MCF 10A (cell line): ENCODE measurements around the gene TOGARAM2. TPM values are rescaled to one million over a fixed set of nuclear protein-coding genes. Genes with fewer than 3 reads are reported as not detected.

Experiments
- BruUV-seq: library from RNA; stranded (reverse); fragments of 400-500 nt; replicated peaks from 2 replicates; lab custom pipeline; 2021; lab: Mats Ljungman, UMichigan
- CTCF ChIA-PET: fragments of 300-600 bp; sonication (Branson Sonifier 250); formaldehyde crosslinking; extraction: SDS; loops from one replicate; lab custom pipeline; 2021; ENCODE audit warnings: antibody characterized with exemption, inconsistent platforms; lab: Yijun Ruan, JAX
- POLR2A ChIA-PET: fragments of 300-600, 350-650 bp; sonication (Branson Sonifier 250); formaldehyde crosslinking; extraction: SDS; loops from one replicate; lab custom pipeline; 2020; ENCODE audit warnings: antibody characterized with exemption, inconsistent platforms; lab: Yijun Ruan, JAX
- DNase-seq: peaks from one replicate; pipeline ENCODE4 v3.0.0-alpha.2; 2018; ENCODE audit not compliant: unreplicated experiment
- H3K27ac Mint-ChIP-seq: one replicate; pipeline ENCODE4 v1.8.0; 2022; ENCODE audit warnings: mild to moderate bottlenecking, low read depth, mixed read lengths; ENCODE audit not compliant: unreplicated experiment
- H3K27me3 Mint-ChIP-seq: one replicate; pipeline ENCODE4 v1.8.0; 2022; ENCODE audit warnings: mixed read lengths; ENCODE audit not compliant: insufficient read depth, unreplicated experiment
- H3K36me3 Mint-ChIP-seq: one replicate; pipeline ENCODE4 v1.8.0; 2022; ENCODE audit warnings: mild to moderate bottlenecking, moderate library complexity, mixed read lengths; ENCODE audit not compliant: insufficient read depth, unreplicated experiment
- H3K4me1 Mint-ChIP-seq: one replicate; pipeline ENCODE4 v1.8.0; 2022; ENCODE audit warnings: mixed read lengths; ENCODE audit not compliant: insufficient read depth, unreplicated experiment
- H3K4me3 Mint-ChIP-seq: one replicate; pipeline ENCODE4 v1.8.0; 2022; ENCODE audit warnings: mild to moderate bottlenecking, moderate library complexity, mixed read lengths; ENCODE audit not compliant: unreplicated experiment
- H3K9me3 Mint-ChIP-seq: one replicate; pipeline ENCODE4 v1.8.0; 2022; ENCODE audit warnings: mixed read lengths; ENCODE audit not compliant: unreplicated experiment
- intact Hi-C: fragments of 100-400 bp; cut with micrococcal nuclease; formaldehyde crosslinking; loops from 2 replicates; pipeline ENCODE4 v1.14.1; 2022
- total RNA-seq: library from RNA; stranded (reverse); gene quantifications from 2 replicates; pipeline ENCODE4 v1.2.3, GENCODE V29; 2022
- TF ChIP-seq, protein P1 (sequence below): fragments of 200-600 bp; IDR thresholded peaks from one replicate; pipeline ENCODE4 v1.8.0; 2022; ENCODE audit warnings: antibody characterized with exemption, mild to moderate bottlenecking; ENCODE audit not compliant: unreplicated experiment

The TOGARAM2 gene
- total RNA-seq, 1 experiment from 2014 or later: 0.16 TPM

DNA sequence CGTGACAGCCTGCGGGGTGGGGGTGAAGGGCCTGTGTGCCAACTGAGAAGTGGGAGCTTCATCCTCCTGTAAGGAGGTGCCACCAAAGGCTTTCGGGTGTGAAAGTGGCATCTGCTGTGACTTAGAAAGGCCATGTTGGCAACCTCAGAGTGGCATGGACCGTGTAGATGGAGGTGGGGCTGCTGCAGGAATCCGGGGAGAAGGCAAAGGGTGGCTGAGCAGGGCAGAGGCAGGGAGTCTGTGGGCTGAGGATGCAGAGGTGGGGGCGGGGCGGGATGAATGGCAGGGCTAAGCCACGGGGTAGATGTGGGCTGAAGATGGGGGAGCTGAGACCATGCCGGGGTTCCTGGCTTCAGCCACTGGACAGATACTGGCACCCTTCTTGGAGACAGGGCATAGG lies 28.2 kb downstream of the TOGARAM2 start:
- TF ChIP-seq, protein P1, sequence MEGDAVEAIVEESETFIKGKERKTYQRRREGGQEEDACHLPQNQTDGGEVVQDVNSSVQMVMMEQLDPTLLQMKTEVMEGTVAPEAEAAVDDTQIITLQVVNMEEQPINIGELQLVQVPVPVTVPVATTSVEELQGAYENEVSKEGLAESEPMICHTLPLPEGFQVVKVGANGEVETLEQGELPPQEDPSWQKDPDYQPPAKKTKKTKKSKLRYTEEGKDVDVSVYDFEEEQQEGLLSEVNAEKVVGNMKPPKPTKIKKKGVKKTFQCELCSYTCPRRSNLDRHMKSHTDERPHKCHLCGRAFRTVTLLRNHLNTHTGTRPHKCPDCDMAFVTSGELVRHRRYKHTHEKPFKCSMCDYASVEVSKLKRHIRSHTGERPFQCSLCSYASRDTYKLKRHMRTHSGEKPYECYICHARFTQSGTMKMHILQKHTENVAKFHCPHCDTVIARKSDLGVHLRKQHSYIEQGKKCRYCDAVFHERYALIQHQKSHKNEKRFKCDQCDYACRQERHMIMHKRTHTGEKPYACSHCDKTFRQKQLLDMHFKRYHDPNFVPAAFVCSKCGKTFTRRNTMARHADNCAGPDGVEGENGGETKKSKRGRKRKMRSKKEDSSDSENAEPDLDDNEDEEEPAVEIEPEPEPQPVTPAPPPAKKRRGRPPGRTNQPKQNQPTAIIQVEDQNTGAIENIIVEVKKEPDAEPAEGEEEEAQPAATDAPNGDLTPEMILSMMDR: no peak
- no peaks in the 10 kb centered on the region for H3K36me3 Mint-ChIP-seq
- no TSS peak for BruUV-seq
- H3K4me3 Mint-ChIP-seq: no peak overlapping the region
- no peak for DNase-seq
- H3K27ac Mint-ChIP-seq: no peak overlapping the region
- ChIA-PET POLR2A (no interaction called here), CTCF (no interaction called here)
- intact Hi-C loops: no loop called here
- no peaks in the 10 kb centered on the region for H3K9me3 Mint-ChIP-seq
- no peaks in the 10 kb centered on the region for H3K27me3 Mint-ChIP-seq
- no peaks in the 10 kb centered on the region for H3K4me1 Mint-ChIP-seq

DNA sequence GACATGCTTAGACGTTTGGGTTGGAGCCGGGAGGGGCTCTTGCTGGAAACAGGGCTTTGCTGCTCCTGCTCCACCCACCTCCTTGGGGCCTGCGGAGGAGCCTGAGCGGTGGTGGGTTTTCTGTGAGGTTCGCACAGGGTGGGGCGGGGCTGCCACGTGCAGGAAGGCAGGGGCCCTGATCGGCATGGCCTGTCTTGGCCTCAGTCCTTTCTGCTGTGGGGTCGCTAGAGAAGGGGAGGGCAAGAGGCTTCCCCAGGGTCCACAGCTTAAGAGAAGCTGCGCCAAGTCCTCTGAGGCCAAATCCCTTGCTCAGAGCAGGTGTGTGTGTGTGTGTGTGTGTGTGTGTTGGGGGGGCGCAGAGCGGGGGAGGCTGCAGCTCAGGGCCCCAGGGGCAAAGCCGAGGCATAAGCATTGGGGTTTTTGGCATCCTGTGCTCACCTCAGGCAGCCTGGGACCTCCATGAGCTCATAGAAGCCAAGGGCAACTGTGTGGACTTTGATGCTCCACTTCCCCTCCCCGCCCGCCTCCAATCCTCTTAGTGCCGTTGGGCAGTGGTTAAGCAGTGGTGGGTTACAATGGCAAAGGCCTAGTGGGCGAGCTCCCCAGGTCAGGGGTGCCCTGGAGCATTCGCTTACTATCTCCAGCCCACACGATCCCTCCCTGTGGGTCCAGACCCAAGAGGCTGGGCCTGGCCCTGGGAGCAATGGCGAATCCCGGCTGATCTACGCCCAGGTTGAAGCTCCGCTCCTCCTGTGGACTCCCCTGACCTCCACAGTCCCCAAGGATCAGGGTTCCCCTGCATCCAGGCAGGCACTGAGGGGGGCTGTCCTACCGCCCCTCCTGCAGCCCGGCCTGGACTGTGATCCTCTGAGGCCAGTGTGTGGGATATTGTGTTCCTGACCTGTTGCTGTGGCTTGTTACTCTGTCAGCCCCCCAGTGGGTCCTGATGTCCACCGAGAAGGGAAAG lies 28.9 kb downstream of the TOGARAM2 start:
- BruUV-seq: no TSS peak
- DNase-seq: no peak
- H3K9me3 Mint-ChIP-seq: no peaks in the 10 kb centered on the region
- ChIA-PET POLR2A (no interaction called here), CTCF (interaction anchor here (0.6 to 1.1 kb wide), 3 partner anchors 17 to 51 kb away, joined by 3 to 5 read pairs (median 4); no protein-coding TSS in a partner anchor)
- H3K4me3 Mint-ChIP-seq: no peak overlapping the region
- no peaks in the 10 kb centered on the region for H3K27me3 Mint-ChIP-seq
- H3K27ac Mint-ChIP-seq: no peak overlapping the region
- TF ChIP-seq, protein P1: no peak
- H3K4me1 Mint-ChIP-seq: no peaks in the 10 kb centered on the region
- no peaks in the 10 kb centered on the region for H3K36me3 Mint-ChIP-seq
- intact Hi-C loops: no loop called here

DNA sequence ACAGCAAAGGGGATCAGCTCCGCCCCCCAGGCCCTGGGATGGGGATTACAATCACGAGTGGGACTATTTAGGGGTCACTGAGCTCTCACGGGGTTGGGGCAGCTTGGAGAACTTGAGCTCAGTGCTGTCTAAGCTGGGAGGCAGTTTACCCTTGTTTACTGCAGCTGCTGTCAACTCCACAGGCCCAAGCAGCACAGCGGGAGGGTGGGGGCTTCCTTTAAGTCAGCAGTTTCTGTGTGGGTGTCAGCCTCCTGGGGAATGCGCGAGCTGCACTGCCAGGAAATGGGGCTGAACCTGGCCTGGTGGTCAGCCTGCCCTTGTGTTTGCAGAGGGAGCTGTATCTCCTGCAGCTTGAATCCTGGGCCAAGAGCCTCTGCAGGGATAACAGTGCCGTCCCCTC lies 29.8 kb downstream of the TOGARAM2 start:
- POLR2A ChIA-PET: interaction anchor here (0.6 kb wide), 1 partner anchor 326 kb away, joined by 3 read pairs; no protein-coding TSS in a partner anchor
- no peaks in the 10 kb centered on the region for H3K36me3 Mint-ChIP-seq
- H3K27me3 Mint-ChIP-seq: no peaks in the 10 kb centered on the region
- H3K9me3 Mint-ChIP-seq: no peaks in the 10 kb centered on the region
- BruUV-seq: no TSS peak
- TF ChIP-seq, protein P1: no peak
- H3K27ac Mint-ChIP-seq: no peak overlapping the region
- no peak for DNase-seq
- CTCF ChIA-PET: interaction anchor here (0.6 to 1.1 kb wide), 4 partner anchors 16 to 205 kb away, joined by 3 to 5 read pairs (median 4); no protein-coding TSS in a partner anchor
- H3K4me1 Mint-ChIP-seq: no peaks in the 10 kb centered on the region
- intact Hi-C loops: no loop called here
- no peak overlapping the region for H3K4me3 Mint-ChIP-seq

DNA sequence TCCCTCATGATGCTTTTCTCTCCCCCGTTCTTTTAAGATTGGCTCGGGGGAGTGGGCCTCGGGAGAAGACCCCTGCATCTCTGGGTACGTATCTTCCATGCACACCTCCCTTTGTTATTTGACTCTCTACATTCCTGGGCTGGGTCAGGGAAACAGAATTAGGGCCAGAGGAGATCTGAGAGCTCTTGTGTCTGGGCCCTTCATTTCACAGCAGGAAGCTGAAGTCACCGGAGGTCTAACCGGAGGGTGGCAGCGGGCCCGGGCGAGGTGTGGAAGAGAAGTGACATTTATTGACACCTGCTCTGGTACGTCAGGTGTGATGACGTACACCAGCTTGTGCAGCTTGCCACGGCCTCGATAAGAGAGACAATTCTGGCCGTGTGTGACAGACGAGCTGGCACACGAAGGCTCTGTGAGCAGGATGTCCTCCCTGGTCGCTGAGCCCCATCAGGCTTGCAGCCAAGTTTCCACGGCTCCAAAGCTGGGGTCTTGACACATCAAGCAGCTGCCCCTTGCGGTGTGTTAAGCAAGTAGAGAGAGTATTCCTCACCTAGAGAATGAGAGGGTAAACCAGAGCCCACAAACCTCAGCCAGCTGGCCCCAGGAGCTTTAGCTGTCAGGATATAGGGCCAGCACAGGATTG lies 30.4 kb downstream of the TOGARAM2 start:
- CTCF ChIA-PET: interaction anchor here (0.6 to 1.2 kb wide), 5 partner anchors 53 to 512 kb away, joined by 3 to 4 read pairs (median 3); no protein-coding TSS in a partner anchor
- Mint-ChIP-seq H3K27ac (no peak overlapping the region), H3K4me3 (no peak overlapping the region), H3K36me3 (no peaks in the 10 kb centered on the region), H3K4me1 (no peaks in the 10 kb centered on the region), H3K27me3 (no peaks in the 10 kb centered on the region), H3K9me3 (no peaks in the 10 kb centered on the region)
- POLR2A ChIA-PET: interaction anchor here (0.6 kb wide), 2 partner anchors 326 to 1131 kb away, joined by 3 to 4 read pairs; no protein-coding TSS in a partner anchor
- DNase-seq: no peak
- intact Hi-C loops: no loop called here
- TF ChIP-seq, protein P1: no peak
- BruUV-seq: no TSS peak
